GM18870 (cell line): ENCODE measurements around the gene TMEM18.
A peak's percentile ranks its signal among the peaks of the same experiment; 100 is the strongest.

Source experiments
- ATAC-seq: cut with Tn5 transposase; IDR thresholded peaks from one replicate; pipeline ENCODE4 v1.9.1; 2021; ENCODE audit warnings: moderate library complexity; ENCODE audit not compliant: unreplicated experiment

The TMEM18 gene

DNA sequence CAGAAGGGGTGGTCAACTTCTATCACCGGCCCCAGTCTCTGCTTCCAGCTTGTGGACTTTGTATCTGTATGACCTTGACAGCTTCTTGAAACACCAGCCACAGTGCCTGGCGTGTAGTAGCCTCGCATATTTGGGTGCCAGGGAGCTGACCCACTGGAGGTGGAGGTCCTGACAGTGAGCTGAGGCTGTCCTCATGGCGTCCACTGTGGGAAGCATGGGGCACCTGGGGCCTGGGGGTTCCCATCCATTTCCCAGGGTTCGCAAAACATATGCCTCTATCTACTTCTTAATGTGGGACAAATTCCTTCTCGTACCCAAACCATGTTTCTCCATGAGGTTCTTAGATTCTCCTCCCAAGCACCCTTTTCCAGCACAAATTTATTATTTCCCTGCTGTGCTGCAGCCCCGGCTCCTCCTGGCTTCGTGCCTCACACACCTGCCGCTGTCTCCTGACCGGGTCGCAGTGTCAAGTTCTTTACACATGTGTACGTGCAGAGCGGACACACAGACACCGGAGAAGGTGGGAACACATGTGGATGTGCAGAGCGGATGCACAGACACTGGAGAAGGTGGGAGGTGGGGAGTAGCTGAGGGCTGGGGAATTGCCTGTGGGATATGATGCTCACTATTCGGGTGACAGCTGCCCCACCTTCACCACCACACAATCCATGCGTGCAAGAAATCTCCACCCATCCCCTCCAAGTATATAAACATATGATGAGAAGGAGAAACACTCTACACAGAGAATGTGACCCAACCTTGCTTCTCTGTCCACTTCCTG is 23.4 kb downstream of the TMEM18 start:
- no peak for ATAC-seq

DNA sequence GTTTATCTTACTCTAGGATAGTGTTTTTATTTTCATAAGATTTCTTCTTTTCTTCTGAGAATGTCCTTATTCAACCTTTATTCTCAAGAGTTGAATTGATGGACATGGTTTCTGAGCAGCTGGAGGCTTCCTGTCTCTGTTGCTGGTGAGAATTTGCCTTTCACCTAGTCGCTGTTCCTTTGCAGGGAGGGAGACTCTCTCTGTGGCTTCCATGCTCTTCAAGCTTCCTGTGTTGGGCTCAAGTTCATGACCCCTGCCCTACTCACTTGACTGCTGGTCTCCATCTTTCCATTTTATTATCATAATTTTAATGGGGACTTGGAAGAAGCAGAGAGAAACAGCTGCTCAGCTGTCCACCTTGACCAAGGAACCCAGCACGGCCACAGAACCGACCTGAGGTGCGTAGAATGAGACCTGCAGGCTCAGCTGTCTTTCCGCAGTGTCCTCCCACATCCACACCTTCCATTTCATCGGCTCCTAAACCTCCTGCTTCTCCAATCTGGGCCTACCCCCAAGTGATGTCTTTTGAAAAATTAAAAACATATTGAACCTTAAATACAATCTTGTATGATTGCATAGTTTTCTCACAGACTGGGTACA is 24.2 kb downstream of the TMEM18 start:
- no peak for ATAC-seq

GRCh38 chr2:651951-652373 is 25.2 kb downstream of the TMEM18 start:
- ATAC-seq: no peak

- ATAC-seq: no peak
These were observed 26.6 kb downstream of the TMEM18 start for GRCh38 chr2:650343-651310.

DNA sequence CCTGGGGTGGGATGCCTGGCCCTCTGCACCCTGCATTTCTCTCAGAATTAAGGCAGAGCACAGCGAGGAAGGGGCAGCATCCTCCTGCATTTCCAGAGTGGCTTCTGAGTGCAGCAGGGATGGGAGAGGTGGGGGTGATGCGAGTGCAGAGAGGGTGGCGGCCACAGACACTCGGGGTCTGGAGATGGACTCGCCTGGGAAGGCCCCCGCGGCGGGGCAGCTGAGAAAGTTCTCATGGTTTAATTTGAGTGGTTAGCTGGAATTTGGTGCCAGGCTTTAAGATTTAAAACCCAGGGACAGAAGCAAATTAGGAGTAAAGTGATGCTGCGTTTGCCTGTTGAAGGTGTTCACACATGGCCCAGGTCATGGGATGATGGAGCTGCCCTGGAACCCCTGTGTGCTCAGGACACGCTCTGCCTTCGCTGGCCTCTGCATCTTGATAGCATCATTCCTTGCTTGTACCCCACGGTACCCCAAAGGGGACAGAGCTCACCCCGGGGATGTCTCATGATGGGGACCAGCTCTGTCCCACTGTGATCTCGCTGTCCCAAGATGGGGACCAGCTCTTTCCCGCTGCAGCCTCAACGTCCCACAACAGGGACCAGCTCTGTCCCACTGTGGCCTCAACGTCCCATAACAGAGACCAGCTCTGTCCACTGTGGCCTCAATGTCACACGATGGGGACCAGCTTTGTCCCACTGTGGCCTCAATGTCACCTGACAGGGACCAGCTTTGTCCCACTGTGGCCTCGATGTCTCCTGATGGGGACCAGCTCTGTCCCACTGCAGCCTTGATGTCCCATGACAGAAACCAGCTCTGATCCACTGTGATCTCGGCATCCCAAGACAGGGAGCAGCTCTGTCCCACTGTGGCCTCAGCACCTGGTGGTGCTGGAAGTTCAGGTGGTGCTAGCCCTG is 27.5 kb downstream of the TMEM18 start:
- no peak for ATAC-seq

- ATAC-seq: no peak
These were observed 28.5 kb downstream of the TMEM18 start for GRCh38 chr2:648476-649424.

DNA sequence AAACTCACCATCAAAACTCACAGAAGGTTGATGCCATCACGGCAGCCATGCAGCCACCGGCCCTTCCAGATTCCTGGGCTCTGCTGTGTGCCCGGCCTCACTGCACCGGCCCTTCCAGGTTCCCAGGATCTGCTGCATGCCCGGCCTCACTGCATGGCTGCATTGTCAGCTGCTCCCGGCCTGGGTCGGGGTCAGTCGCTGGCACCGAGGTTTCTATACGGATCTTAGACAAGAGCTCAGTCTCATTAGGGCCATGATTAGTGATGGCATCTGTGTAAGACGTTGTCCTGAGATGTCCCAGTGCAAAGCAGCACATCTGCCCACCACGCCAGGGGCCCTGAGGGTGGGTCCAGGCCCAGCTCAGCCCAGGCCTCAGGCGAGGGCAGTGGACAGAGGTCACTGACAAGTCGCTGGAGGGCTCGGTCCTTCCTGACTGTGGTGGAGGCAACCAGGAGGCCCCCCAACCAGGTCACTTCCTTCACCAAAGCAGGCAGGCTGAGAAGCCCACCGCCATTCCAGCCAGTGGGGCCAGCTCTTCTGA is 29.4 kb downstream of the TMEM18 start:
- ATAC-seq: no peak

GRCh38 chr2:647003-647560 is 30.1 kb downstream of the TMEM18 start:
- no peak for ATAC-seq

DNA sequence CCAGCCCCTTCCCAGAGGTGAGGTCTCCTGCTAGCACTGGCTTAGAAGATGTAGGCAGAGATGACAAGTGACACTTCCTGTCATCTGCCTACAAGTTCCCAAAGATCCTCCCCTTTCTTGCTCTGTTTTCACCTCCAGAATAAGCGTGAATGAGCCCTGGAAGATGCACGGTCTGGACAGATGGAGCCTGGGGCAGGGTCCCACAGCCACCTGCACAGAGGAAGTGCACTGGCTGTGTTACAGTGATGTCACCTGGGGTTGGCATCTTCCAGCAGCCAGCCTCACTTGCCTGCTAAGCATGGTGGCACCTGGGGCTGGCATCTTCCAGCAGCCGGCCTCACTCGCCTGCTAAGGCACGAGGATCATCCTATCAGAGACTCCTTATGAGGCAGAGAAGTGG is 32.3 kb downstream of the TMEM18 start:
- ATAC-seq: no peak

GRCh38 chr2:643761-644160 is 33.4 kb downstream of the TMEM18 start:
- ATAC-seq: no peak

- ATAC-seq: no peak
These were observed 33.9 kb downstream of the TMEM18 start for GRCh38 chr2:643334-643733.

DNA sequence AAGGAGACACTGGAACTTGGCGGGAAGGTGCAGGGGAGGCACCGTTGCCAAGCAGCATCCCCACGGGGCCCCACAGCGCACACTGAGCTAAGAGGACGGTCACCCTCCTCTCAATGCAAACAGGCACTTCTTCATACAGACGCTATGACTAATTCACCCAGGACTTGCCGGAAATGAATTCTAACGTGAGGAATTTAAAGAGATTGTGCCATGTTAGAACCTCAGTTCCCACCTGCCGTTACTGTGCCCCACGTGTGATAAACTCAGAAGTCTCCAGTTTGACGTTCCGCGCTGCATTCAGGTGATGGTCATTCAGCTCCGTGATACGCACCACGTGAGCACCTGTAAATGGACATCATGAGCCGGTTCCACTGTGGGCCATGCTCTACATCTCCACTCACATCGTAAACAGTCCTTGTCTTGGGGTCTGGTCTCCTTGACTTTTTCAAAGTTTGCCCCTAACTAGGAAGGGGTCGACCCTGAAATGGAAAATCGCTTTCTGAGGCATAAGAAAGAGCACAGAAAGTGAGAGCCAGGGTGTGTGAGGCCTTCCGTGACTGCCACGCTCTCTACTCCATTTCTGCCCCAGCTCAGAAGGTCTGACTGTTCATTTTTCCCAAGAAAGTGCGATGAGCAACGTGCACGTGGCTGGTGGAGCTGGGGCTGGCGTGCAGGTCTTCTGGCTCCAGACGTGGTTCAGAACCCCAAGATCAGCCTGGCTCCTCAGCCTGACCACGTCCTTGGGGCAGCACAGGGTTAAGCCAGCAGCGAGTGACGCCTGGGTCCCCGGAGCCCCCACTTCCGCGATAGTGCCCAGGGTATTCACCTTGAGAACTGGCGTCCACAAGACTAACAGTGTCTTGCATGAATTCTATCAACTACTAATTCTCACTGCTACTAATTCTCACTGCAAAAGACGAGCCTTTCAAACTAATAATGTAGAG is 35.1 kb downstream of the TMEM18 start:
- no peak for ATAC-seq

DNA sequence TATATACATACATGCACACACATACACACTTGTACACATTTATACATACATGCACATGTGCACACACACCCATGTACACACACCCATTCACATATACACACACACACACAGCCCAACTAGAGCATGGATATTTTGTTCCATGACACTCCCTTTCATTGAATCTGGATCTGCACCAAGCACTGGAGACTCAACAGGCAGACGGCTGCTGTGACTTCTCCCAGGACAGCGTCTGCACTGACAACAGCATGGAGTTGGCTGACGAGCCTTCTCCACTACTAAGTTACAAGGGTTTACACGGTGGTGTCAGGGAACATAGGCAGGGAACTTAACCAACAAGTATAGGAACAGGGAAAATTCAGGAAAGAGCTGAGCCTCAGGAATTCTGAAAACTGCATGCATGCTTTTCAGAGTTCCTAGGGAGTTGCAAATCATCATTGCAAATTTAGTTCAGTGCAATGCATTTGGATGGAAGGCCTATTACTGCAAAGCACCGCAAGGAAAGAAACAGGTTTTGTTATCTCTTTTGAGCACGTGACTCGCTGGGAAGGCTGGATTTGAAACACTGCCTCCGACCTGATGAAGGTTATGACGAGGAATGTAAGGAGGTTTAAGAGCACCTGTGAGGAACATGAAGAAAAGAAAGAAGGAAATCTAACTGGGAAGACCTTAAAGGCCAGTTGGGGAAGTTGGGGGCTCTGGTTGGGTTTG is 35.9 kb downstream of the TMEM18 start:
- no peak for ATAC-seq

DNA sequence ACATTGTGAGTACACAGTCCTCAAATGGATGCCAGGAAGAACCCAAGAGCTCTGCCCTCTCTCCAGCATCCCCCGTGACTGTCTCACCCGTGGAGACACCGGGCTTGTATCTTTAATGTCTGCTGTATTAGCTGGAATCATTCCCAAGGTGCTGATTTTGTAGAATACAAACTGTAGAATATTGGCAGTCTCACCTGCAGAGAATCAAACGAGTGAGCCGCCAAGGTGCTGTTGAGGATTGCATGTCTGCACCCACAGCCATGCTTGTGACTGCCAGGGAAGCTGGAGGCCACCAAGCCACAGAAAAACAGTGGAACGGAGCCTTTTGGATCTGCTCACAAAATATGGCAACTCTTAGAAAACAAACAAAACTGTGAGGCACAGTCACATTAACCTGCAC is 37.5 kb downstream of the TMEM18 start:
- ATAC-seq: no peak

GRCh38 chr2:637804-638203 is 39.4 kb downstream of the TMEM18 start:
- ATAC-seq: no peak

- ATAC-seq: peak; percentile 13
These were observed 39.8 kb downstream of the TMEM18 start for GRCh38 chr2:637406-637776.
